GM18861 (cell line): Measurements from ENCODE around the gene PDE8A.
"Not testable (repeated sequence)": the region's sequence is repeated elsewhere in the genome, so short reads cannot be mapped to it uniquely, and the experiment has no call there.

ENCODE experiments used
- ATAC-seq: cut with Tn5 transposase; IDR thresholded peaks from one replicate; pipeline ENCODE4 v1.9.1; 2021; ENCODE audit not compliant: unreplicated experiment

Gene PDE8A

DNA sequence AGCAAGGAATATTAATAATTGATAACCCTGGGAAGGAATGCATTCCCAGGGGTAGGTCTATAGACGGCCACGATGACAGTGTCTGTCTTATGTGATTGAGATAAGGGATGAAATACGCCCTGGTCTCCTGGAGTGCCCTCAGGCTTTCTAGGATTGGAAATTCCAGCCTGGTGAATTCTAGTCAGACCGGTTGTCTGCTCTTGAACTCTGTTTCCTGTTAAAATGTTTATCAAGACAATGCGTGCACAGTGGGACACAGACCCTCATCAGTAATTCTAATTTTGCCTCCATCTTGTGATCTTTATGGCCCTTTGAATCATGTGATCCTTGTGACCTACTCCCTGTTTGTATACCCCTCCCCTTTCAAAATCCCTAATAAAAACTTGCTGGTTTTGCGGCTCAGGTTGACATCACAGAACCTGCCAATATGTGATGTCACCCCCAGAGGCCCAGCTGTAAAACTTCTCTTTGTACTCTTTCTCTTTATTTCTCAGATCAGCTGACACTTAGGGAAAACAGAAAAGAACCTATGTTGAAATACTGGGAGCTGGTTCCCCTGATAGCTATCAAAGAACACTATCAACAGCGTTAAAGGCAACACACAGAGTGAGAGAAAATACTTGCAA, 183.3 kb downstream of the PDE8A start:
- no peak for ATAC-seq

DNA sequence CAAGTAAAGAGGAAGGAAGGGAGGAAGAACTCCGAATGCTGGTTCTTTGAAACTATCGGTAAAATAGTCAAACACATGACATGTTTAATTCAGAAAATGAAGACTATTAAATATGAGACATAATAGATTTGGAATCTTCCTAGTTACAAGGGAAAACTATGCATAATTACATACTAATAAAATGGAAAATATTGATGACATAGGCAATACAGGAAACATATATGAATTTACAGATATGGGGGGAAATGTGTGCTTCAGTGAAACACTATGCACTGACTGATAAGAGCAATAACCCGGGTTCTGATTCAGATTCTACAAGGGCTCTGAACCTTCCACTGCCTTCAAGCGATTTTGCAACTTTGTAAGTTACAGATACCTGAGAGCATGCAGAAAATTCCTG, 185.9 kb downstream of the PDE8A start:
- no peak for ATAC-seq

DNA sequence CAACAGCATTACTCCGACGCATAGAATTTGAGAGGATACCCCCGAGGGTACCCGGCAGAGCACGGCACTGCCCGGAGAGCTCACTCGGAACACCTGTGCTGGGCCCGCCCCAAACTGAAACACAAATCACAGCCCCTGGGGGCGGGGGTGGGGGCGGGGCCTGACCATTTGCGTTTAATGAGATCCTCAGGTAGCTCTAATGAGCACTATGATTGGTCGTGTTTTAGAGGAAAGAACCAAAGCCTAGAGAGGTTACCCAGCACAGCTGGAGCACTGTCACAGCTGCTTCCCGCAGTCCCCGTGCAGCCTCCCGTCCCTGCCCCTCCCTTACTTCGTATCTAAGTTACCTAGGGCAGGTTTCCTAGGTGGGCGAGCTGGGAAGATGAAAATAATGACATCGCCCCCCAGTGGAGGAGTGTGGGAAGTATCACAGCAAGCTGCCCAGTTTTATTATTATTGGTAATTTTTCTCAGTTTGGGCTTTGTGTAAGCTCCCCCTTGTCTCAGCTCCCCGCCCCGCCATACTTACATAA, 187.1 kb downstream of the PDE8A start:
- ATAC-seq, result no peak

DNA sequence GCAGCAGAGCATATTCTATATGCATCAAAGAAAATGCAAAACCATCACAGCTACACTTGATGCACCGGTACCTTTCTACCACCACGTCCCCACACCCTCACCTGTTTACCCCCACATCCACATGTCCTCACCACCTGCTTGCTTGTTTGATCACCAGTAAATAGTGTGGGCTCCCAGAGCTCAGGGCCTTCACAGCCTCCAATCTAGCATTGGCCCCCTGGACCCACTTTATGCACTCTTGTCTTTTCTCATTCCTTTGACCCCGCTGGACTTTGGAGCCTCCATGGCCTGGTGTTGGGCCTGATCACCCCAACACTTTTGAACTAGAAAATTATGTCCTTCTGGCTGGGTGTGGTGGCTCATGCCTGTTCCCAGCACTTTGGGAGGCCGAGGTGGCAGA, 190.1 kb downstream of the PDE8A start:
- ATAC-seq, result no peak

DNA sequence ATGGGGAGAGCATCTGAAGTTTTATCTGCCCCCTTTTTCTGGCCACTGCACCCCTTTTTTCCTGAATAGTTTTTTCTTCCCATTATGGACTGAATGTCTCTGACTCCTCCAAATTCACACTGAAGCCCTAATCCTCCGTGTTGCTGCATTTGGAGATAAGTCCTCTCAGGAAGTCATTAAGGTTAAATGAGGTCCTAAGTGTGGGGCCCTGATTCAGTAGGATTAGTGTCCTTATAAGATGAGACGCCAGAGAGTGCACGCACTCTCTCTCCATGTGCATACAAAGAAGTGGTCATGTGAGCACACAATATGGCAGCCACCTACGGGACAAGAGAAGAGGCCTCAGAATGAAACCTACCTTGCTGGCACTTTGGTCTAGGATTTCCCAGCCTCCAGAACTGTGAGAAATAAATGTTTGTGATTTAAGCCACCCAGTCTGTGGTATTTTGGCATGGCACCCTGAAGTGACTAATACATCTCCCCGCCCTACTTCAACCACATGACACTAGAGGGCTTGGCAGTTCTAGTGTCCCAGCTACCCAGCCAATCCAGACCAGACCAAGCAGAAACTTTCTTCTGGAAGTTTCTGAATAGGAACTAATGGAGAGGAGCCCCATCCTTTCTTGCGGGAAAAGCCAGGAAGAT, 191.3 kb downstream of the PDE8A start:
- no peak for ATAC-seq

DNA sequence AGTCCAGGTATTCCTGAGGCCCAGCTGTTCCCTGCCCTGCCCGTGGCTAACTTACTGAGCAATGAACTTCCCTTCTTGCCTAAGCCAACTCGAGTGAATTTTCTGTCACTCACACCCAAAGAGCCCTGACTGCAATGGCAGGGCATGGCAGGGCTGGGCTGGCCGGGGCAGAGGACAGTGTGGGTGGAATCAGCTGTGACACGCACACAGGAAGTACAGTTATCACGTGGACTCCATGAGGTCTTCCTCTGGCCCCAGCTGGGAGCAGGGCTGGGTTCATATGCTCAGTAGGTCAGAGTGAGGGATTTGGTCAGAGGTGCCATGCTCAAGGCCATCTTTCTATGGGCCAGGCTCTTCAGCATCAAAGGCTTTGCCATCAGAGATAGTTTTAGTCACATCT, 192.0 kb downstream of the PDE8A start:
- ATAC-seq, result not testable (repeated sequence)

DNA sequence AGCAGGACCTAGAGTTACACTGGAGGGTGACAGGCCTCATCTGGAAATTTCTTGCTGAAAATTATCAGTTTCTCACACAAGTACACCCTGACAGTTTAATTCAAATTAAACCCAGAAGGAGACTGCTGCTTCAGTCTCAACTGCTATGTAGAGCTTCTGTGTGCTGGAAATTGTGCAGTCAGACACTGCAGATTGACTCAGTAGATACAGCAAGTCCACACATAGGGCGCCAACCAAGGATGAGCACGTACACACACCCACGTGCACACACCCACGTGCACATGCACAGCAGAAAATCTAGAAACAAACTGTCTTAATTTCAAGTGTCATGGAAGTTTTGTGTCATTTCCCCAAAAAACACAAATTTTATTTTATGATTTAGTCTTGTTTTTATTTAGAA, 192.9 kb downstream of the PDE8A start:
- no peak for ATAC-seq

DNA sequence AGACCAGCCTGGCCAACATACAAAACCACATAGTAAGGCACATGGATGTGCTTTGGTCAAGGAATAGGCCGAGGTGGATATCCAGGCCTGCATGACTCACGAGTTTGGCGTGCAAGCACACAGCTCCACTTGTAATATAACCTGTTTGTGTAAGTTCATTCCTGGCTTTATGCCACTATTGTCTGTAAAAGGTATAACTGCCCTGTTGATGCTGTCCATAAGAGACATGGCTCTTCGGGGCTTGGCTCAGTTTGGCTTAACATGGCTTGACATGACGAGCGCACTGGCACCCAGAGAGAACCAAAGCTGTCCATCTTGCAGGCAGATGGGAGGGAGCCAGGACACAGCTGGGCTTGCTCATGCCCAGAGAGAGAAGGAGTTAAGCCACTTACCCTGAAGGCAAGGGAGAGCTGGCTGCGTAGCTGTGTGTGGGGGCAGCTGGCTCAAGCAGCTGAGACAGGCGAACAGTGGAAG, 195.4 kb downstream of the PDE8A start:
- ATAC-seq, result not testable (repeated sequence)

DNA sequence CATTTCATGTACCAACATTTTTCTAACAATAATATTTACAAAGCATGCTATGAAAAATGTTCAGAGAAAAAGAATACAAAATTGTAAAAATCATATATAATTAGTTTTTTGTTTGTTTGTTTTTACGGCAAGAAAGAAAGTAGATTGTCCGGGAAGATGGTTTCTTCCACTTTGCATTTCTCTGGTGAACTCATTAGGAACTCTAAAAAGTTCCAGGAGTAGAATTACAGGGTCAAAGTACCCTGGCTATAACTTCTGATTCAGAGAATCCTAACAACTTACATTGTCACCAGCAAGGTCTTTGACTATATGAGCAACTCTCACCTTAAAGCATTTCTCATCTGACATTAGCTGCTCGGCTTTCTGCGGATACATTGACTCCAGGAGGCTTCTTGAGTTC, 196.7 kb downstream of the PDE8A start:
- no peak for ATAC-seq

DNA sequence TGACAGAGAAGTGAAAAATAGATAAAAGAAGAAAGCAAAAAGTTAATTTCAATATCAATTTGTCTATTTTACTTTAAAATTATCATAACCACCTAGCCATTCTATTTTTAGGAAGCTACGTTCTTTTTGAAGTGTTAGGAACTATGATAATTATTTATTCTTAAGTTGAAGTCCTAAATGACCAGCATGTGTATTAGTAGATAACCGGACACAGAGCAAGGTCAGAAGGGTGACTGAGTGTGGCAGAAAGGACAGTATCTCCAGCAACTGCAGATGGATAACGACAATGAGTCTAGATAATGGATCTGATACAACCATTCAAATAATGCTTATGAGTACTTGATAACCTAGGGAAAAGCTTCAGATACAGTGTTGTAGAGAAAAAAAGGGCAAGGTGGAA, 198.0 kb downstream of the PDE8A start:
- no peak for ATAC-seq

DNA sequence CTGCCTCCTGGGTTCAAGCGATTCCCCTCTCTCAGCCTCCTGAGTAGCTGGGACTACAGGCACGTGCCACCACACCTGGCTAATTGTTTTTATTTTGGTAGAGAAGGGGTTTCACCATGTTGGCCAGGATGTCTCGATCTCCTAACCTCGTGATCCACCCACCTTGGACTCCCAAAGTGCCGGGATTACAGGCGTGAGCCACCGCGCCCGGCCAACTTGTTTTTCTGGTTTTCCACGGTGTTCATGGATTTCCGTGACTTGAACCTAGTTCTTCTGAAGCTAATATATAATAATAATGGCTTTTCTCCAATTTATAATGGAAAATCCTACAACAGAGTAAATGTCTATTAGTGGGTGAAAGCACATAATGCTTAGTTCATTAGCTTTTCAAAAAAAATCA, 203.7 kb downstream of the PDE8A start:
- ATAC-seq, result not testable (repeated sequence)

DNA sequence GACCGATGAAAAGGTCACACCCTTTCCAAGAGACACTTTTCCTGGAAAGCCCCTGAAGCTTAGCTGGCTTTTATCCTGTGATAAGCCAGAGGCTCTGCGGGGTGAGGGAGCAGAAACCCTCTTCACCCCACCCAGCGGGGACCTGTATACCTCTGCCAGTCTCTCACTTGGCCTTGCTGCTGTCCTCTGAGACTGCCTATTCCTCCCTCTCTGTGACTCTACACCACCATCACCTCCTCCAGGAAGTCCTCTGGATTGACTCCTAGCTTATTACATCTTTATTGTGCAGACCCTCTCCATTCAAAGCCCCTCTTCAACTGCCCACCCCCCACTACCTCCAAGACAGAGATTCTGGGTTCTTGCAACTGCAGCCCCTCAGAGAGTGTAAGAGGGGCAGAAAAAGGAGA, 206.5 kb downstream of the PDE8A start:
- not testable (repeated sequence) for ATAC-seq
